Right atrium auricular region (tissue), 2 donors: ENCODE data around the gene DUSP1. TPM values are rescaled to one million over a fixed set of nuclear protein-coding genes. Genes with fewer than 3 reads are reported as not detected.

Experiments
- DNase-seq: peaks from one replicate; pipeline ENCODE4 v3.0.0-alpha.2; 2019; ENCODE audit warnings: low spot score
- H3K27ac ChIP-seq, 2 donors: fragments of 200-600 bp; sonication (generic); 1 replicate in 1 of 2; 2 replicates in 1 of 2; pipeline ENCODE4 v1.5.1; 2016 to 2019
- H3K27me3 ChIP-seq, 2 donors: fragments of 200-600 bp; sonication (generic); one replicate each; pipeline versions ENCODE4 v1.5.1 to v1.6.0; 2017 to 2019
- H3K36me3 ChIP-seq: fragments of 200-600 bp; sonication (generic); one replicate; pipeline ENCODE4 v1.5.1; 2016
- H3K4me1 ChIP-seq, 2 donors: fragments of 200-600 bp; sonication (generic); one replicate each; pipeline versions ENCODE4 v1.5.1 to v1.6.0; 2017 to 2019
- H3K4me3 ChIP-seq, 2 donors: fragments of 200-600 bp; sonication (generic); 1 replicate in 1 of 2; 2 replicates in 1 of 2; pipeline ENCODE4 v1.5.1; 2017 to 2019; ENCODE audit warnings: mild to moderate bottlenecking in 1 of 2, moderate library complexity in 1 of 2
- H3K9me3 ChIP-seq, 2 donors: fragments of 200-600 bp; sonication (generic); one replicate each; pipeline ENCODE4 v1.5.1; 2019
- total RNA-seq, 2 donors: library from RNA; depleted of rRNA; stranded (reverse); fragments of >200 nt; gene quantifications; one replicate each; pipeline ENCODE4 v1.1.0, GENCODE V29; 2016
- TF ChIP-seq, protein P1 (sequence below), 2 donors: fragments of 200-600 bp; sonication (generic); IDR thresholded peaks; one replicate each; pipeline ENCODE4 v1.5.1; 2019; ENCODE audit warnings: antibody characterized with exemption in 2 of 2

Gene DUSP1
- total RNA-seq, 2 donors from 2014 or later: 804 to 819 TPM

DNA sequence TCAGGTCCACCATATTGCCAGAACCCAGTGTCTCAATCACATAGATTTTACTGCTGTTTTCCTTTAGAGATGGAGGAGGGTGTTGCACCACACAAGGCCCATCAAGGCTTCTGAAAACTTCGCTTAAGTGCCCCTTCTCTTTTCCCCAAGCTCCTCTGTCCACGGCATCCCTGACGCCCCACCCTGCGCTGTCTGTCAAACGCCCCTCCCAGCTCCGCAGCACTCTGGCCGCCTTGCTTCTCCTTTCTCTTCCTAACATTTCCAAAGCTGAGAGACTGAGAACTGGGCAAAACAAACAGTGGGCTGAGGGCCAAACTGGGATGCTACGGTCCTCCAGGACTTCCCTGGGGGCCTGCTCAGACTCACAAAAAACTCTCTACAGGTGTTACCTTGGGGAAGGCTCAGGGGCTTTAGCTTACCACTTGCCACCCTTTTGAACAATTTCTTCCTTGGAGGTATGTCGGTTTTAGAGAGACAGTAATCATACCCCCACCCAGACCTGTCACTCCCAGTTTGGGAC, 34.8 kb upstream of the DUSP1 start:
- Histone ChIP-seq H3K27me3 (no peaks in the 10 kb centered on the region), H3K4me3 (no peak overlapping the region), H3K27ac (peak overlapping the region in 1 of 2 donors; percentile 25), H3K4me1 (no peaks in the 10 kb centered on the region), H3K36me3 (no peaks in the 10 kb centered on the region), H3K9me3 (peaks cover 0 to 15% of the 10 kb centered on the region in 2 donors)
- TF ChIP-seq, protein P1, sequence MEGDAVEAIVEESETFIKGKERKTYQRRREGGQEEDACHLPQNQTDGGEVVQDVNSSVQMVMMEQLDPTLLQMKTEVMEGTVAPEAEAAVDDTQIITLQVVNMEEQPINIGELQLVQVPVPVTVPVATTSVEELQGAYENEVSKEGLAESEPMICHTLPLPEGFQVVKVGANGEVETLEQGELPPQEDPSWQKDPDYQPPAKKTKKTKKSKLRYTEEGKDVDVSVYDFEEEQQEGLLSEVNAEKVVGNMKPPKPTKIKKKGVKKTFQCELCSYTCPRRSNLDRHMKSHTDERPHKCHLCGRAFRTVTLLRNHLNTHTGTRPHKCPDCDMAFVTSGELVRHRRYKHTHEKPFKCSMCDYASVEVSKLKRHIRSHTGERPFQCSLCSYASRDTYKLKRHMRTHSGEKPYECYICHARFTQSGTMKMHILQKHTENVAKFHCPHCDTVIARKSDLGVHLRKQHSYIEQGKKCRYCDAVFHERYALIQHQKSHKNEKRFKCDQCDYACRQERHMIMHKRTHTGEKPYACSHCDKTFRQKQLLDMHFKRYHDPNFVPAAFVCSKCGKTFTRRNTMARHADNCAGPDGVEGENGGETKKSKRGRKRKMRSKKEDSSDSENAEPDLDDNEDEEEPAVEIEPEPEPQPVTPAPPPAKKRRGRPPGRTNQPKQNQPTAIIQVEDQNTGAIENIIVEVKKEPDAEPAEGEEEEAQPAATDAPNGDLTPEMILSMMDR (IDR thresholded peaks at IDR 0.05): no peak
- DNase-seq: no peak

DNA sequence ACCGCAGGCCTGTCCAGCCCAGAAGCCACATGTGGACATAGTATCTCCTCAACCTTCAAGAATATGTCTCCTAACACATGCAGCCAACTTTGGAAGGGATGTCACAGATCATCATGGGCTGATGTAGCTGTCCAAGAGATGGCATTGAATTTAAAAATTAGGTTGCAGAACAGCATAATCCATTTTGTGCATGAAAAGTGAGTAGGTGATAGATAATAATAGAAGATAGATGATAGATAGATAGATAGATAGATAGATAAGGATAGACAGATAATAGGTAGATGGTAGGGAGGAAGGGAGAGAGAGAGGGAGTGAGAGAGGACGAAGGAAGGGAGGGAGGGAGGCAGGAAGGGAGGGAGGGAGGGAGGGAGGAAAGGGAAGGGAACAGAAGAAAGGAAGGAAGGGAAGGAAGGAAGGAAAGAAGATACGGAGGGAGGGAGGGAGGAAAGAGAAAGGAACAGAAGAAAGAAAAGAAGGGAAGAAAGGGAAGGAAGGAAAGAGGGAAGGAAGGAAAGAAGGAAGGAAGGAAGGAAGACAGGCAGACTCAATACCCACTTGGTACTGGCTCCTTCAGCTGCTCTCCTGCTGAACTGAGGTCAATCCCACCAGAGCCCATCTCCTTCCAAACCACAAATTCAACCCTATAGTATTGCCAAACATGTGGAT, 34.2 kb upstream of the DUSP1 start:
- no peak for DNase-seq
- H3K36me3 ChIP-seq: no peaks in the 10 kb centered on the region
- H3K4me3 ChIP-seq: no peak overlapping the region
- H3K27ac ChIP-seq: no peak overlapping the region
- TF ChIP-seq, protein P1 (IDR thresholded peaks at IDR 0.05): no peak
- no peaks in the 10 kb centered on the region for H3K4me1 ChIP-seq
- H3K9me3 ChIP-seq: peaks cover 0 to 12% of the 10 kb centered on the region in 2 donors
- H3K27me3 ChIP-seq: no peaks in the 10 kb centered on the region

DNA sequence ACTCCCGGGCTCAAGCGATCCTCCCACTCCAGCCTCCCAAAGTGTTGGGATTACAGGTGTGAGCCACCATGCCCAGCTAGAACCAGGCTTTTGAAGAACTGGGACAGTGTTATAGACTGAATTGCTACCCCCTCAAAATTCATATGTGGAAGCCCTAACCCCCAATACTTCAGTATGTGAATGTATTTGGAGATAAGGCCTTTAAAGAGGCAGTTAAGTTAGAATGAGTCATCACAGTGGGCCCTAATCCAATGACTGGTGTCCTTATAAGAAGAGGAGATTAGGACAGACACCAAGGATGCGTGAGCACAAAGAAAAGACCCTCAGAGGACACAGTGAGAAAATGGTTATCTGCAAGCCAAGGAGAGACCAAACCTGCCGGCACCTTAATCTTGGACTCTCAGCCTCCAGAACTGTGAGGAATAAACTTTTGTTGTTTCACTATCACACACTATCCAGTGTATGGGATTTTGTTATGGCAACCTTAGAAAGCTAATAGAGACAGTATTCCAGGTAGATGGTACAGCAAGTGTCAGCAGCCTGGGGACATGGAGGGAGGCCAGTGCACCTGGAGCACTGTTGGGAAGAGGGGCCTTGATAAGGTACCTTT, 31.7 kb upstream of the DUSP1 start:
- Histone ChIP-seq H3K27ac (no peak overlapping the region), H3K36me3 (no peaks in the 10 kb centered on the region), H3K4me3 (no peak overlapping the region), H3K4me1 (peaks cover 0 to 6% of the 10 kb centered on the region in 2 donors), H3K27me3 (no peaks in the 10 kb centered on the region), H3K9me3 (no peaks in the 10 kb centered on the region)
- no peak for DNase-seq
- TF ChIP-seq, protein P1 (IDR thresholded peaks at IDR 0.05): no peak

DNA sequence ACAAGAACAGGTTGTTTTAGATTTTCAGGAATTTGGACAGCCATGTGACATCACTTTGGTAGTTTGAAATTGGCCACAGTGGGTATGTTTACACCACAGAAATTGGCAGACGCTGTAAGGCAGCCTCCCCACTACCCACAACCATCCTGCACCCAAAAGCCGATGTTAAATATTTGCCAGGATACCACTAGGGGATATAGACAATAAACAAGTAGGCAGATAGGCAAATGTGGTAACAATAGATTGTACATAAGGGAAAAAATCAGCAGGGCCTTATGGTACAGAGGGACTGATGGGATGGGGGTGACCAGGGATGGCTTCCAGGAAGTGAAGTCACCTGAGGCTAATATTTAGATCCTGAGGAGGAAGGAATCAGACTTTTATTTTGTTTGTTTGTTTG, 31.1 kb upstream of the DUSP1 start:
- Histone ChIP-seq H3K27me3 (no peaks in the 10 kb centered on the region), H3K27ac (no peak overlapping the region), H3K4me1 (peaks cover 0 to 7% of the 10 kb centered on the region in 2 donors), H3K4me3 (no peak overlapping the region), H3K9me3 (no peaks in the 10 kb centered on the region), H3K36me3 (no peaks in the 10 kb centered on the region)
- TF ChIP-seq, protein P1 (IDR thresholded peaks at IDR 0.05): no peak
- no peak for DNase-seq

DNA sequence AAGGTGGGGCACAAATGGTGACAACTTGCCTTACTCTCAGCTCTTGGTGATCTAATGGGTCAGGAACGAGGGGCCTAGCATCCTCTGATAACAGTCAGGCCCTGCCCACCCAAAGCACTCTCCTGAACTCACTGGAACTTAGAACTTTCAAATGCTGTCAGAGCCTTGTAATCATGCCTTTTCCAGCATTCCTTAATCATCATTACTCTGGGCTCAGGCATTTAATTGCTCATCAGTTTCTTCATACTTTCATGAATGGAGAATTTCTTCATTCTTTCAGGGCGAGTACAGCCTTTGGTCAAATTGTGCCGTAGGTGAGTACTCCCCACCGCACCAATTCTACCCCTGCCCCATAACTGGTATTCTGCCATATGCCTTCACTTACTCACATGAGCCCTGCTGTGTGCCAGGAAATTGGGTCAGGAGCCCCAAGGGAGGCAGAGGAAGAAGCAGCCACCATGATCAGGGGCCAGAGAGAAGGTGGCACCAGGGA, 30.2 kb upstream of the DUSP1 start:
- Histone ChIP-seq H3K9me3 (no peaks in the 10 kb centered on the region), H3K4me1 (peaks cover 0 to 11% of the 10 kb centered on the region in 2 donors), H3K27me3 (no peaks in the 10 kb centered on the region), H3K27ac (peak overlapping the region in 1 of 2 donors; percentile 21), H3K36me3 (no peaks in the 10 kb centered on the region), H3K4me3 (no peak overlapping the region)
- TF ChIP-seq, protein P1 (IDR thresholded peaks at IDR 0.05): no peak
- DNase-seq: peak; percentile 76
